ENCODE data around the gene NUMB. TPM values are rescaled to one million over a fixed set of nuclear protein-coding genes. Genes with fewer than 3 reads are reported as not detected.

The NUMB gene
- total and polyA plus RNA-seq, 12 donors = 18.9 to 42.6 (median 32.0) TPM

DNA sequence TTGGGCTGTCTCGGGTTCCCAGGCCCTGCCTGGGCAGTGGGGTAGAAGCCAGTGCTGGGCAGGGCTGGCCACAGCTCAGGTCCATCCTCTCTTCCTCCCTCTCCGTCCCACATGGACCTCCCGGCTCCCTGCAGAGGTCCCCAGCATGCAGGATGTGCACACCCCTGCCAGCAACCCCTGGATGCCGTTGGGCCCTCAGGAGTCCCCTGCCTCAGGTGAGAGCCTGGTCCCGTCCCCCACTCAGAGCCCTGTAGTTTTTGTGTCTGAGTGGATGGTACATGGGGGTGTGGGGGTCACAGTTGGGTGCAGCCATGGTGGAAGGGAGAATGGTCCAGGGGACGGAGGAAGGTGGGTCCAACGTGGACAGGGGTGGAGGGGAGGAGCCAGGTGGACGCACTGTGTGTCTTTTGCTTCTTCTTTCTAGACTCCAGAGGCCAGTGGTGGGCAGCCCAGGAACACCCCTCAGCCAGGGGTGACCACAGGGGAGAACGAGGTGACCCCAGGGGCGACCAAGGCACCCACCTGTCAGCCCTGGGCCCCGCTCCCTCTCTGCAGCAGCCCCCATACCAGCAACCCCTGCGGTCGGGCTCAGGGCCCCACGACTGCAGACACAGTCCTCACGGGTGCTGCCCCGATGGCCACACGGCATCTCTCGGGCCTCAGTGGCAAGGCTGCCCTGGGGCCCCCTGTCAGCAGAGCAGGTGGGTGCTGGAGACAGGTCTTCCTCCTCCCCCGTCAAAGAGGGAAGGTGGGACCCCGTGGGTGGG is 199.3 kb downstream of the NUMB start:
- WGBS, 2 donors = 85 to 90% methylated on average over 20 of the region's 20 CpGs

DNA sequence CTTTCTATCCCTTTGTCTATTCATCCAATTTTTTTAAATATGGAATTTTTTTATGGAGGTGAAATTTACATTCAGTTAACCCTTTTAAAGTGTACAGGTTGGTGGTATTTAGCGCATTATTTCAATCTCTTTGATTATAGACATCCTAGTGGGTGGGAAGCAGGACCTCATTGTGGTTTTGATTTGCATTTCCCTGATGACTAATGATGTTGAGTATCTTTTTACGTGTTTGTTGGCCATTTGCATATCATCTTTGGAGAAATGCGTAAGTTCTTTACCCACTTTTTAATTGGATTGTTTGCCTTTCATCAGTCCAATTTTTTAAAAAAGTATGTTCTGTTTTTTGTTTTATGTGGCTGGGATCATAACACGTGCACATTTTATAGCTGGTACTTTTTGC is 200.3 kb downstream of the NUMB start:
- no peaks in the 10 kb centered on the region for H3K36me3 ChIP-seq
- ATAC-seq = no peak

More for the DNA sequence above, 199.3 kb downstream of the NUMB start:
- Histone ChIP-seq H3K4me1 (no peaks in the 10 kb centered on the region), H3K4me3 (no peak overlapping the region), H3K36me3 (no peaks in the 10 kb centered on the region), H3K27ac (no peak overlapping the region), H3K27me3 (peaks cover 0 to 3% (median 0%) of the 10 kb centered on the region in 7 donors), H3K9me3 (no peaks in the 10 kb centered on the region)
- intact Hi-C loops (cut with DNase I) = no loop called here
- TF ChIP-seq, protein P1, sequence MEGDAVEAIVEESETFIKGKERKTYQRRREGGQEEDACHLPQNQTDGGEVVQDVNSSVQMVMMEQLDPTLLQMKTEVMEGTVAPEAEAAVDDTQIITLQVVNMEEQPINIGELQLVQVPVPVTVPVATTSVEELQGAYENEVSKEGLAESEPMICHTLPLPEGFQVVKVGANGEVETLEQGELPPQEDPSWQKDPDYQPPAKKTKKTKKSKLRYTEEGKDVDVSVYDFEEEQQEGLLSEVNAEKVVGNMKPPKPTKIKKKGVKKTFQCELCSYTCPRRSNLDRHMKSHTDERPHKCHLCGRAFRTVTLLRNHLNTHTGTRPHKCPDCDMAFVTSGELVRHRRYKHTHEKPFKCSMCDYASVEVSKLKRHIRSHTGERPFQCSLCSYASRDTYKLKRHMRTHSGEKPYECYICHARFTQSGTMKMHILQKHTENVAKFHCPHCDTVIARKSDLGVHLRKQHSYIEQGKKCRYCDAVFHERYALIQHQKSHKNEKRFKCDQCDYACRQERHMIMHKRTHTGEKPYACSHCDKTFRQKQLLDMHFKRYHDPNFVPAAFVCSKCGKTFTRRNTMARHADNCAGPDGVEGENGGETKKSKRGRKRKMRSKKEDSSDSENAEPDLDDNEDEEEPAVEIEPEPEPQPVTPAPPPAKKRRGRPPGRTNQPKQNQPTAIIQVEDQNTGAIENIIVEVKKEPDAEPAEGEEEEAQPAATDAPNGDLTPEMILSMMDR (IDR thresholded peaks at IDR 0.05) = no peak
- ATAC-seq (peak in 1 of 8 donors; percentile 4), DNase-seq (no peak)

DNA sequence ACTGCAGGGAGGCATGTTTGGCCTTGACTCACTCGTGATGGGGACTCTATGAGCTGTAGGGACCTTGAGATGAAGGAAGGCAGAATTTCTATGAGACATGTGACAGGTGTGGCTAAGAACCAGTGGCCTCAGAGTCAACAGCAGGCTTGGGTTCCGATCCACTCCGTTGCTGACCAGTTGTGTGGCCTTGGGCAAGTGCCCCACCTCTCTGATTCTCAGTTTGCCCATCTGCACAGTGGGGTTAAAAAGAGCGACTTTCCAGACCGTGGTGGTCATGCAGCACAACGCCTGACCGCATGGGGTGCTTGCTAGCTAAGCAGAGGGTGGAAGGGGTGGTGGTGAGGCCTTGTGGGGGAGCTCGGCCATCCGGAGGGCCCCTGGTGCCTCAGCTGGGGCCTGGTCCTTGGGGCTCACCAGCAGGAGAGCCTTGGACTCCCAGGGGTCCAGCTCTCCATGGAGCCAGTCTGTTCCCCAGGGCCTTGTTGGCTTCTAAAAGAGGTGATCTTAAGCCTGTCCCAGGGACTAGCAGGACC is 202.6 kb downstream of the NUMB start:
- no peak overlapping the region for H3K27ac ChIP-seq
- no peaks in the 10 kb centered on the region for H3K9me3 ChIP-seq
- DNase-seq (no peak), ATAC-seq (no peak)
- H3K4me3 ChIP-seq = no peak overlapping the region
- intact Hi-C loops (cut with DNase I) = no loop called here
- no peaks in the 10 kb centered on the region for H3K4me1 ChIP-seq
- TF ChIP-seq, protein P1 (IDR thresholded peaks at IDR 0.05) = no peak
- WGBS, 2 donors = 86 to 87% methylated on average over 9 of the region's 9 CpGs
- no peaks in the 10 kb centered on the region for H3K36me3 ChIP-seq
- no peaks in the 10 kb centered on the region for H3K27me3 ChIP-seq

More for the DNA sequence above, 200.3 kb downstream of the NUMB start:
- DNase-seq = no peak
- Histone ChIP-seq H3K4me1 (no peaks in the 10 kb centered on the region), H3K4me3 (no peak overlapping the region), H3K9me3 (no peaks in the 10 kb centered on the region), H3K27me3 (peaks cover 0 to 3% (median 0%) of the 10 kb centered on the region in 7 donors), H3K27ac (no peak overlapping the region)
- WGBS, 2 donors = 89 to 90% methylated on average over 4 of the region's 4 CpGs
- intact Hi-C loops (cut with DNase I) = no loop called here
- TF ChIP-seq, protein P1 (IDR thresholded peaks at IDR 0.05) = no peak

DNA sequence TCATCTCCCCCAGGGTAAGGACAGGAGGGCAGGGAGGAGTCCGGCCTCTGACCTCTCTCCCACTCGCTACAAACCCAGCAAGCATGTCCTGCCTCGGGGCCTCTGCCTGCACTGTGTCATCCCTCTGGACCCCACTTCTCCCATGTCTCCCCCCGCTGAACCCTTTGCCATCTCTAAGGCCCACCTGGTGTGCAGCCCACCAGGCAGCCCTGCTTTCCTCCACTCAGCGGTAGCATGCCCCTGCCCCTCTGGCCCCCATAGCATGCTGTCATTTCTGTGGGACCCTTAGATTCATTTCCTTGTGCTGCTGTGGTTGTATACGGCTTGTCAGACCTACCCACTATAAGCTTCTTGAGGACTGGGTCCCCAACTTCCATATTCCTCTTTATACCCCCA is 203.3 kb downstream of the NUMB start:
- intact Hi-C loops (cut with DNase I) = no loop called here
- no peak overlapping the region for H3K27ac ChIP-seq
- 91% methylated on average over 6 of the region's 6 CpGs for WGBS, 2 donors
- no peaks in the 10 kb centered on the region for H3K27me3 ChIP-seq
- no peaks in the 10 kb centered on the region for H3K36me3 ChIP-seq
- ATAC-seq (peak in 1 of 8 donors; percentile 39), DNase-seq (no peak)
- H3K9me3 ChIP-seq = no peaks in the 10 kb centered on the region
- TF ChIP-seq, protein P1 (IDR thresholded peaks at IDR 0.05) = no peak
- H3K4me1 ChIP-seq = no peaks in the 10 kb centered on the region
- no peak overlapping the region for H3K4me3 ChIP-seq

All from heart right ventricle (tissue), 16 donors.